Measurements from ENCODE around the gene REN.

Gene REN

DNA sequence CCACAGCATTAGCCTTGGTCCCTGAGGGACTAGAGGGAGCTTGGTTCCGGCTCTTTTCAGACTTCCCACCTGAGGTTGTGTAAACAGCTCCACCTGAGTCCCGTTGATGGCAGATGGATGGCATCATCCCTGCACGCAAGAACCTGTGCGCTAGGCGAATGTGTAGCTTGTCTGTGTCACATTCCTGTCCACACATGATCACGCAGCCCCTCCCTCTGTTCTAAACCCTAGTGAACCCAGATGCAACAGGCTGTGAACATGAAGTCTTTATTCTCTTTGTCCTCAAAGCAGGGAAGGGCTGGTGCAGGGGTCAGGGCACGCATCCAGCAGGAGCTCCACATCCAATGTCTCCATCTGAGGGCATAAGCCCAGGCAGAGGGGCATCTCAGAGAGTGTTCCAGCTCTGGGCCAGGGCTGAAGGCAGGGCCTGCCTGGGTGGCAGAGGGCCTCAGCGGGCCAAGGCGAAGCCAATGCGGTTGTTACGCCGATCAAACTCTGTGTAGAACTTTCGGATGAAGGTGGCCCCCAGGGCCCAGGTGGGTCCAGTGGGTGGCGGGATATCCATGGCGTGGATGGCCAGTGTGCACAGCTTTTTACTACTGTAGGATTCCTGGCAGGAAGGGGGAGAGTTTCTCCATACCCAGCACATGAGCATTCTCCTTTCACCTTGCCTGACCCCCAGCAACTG, 11.4 kb downstream of the REN start:
- in situ Hi-C loops (cut with HindIII; ENCODE audit: low sequenced_read_pairs): loop anchor here (5.0 kb wide), 1 partner anchor 208 kb away; no protein-coding TSS in a partner anchor

DNA sequence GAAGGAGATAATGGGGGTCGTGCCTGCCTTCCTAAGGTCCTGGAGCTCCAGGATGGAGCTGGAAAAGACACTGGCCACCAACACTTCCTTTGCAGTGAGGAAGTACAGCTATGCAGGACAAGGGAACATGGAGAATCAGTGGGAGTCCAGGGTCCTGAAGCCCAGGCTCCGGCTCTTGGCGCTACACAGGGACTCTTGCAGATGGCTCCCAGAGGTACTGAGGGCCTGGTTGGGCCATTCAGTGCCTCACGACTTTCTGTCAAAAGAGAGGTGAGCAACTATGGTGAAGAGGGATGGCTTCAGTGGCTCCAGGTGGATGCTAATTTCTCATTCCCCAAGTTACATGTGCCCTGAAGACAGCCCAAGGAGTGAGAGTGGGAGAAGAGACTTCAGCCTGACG, 12.5 kb downstream of the REN start:
- in situ Hi-C loops (cut with HindIII; ENCODE audit: low sequenced_read_pairs): no loop called here

DNA sequence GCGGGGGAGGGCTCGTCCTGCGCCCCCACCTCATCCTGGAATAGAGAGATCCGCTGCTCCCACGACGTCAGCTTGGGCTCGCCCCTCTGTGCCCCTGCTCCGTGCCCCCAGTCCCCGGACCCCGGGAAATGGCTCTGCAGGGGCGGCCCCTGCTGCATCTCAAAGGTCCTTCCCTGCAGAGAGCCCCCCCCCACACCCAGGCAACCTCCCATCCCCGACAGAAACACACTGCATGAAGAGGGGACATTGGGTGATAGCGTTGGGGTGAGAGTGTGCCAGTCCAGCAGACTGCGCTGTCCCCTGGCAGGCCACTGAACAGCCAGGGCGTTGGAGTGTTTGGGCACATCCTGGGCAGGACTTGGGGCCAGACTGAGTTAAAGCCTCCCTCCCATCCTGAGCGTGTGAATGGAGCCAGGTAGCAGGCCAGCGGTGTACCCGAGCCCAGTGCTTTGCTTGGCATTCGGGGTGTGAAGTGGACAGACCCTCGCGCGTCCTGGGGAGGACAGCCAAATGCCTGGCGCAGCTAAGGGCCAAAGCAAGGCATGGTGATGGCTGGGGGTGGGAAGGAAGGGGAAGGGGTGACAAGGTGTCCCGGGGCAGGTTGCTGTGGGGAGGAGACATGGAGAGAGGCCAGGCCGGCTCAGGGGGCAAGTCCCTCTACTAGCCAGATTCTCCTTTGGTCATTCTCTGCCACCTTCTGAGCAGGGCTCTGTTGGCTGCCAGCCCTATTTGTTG, 13.7 kb downstream of the REN start:
- in situ Hi-C loops (cut with HindIII; ENCODE audit: low sequenced_read_pairs): no loop called here

DNA sequence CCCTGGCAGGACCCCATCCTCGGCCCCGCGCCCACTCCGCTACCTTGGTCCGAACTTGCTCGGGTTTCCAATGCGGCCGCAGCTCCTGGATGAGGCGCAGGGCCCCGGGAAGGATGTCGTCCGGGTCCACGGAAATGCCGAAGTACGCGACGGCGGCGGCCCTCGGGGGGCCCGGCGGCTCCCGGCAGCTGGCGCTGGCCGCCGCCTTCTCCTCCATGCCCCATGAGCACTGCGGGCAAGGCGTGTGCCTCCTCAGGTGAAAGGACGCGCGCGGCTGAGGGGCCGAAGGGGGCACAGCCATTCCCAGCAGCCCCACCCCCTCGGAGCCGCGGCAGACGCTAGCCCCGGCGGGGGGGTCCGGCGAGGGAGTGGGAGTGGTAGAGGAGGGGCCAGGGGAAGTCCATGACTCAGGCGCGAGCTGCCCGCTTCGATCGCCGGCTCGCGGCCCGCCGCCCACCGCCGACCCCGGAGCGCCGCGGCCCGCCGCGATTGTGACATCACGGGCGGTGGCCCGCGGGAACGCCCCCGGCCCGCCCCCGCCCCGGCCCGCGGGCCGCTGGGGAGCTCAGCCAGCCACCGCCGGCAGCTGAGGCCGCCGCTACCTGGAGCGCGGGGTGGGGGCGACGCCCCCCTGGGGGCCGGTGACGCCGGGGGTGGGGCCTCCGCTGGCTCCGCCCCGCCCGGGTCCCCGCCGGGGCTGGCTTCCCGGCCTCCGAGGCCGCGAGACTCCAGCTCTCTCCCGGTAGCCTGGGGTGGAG, 14.4 kb downstream of the REN start, which contains the start of gene ETNK2:
Gene ETNK2, minus strand, starts transcription at position 493 of the 758 bp plus-strand sequence. Its CDS starts 192 bp downstream, at position 301.
- in situ Hi-C loops (cut with HindIII; ENCODE audit: low sequenced_read_pairs): no loop called here

DNA sequence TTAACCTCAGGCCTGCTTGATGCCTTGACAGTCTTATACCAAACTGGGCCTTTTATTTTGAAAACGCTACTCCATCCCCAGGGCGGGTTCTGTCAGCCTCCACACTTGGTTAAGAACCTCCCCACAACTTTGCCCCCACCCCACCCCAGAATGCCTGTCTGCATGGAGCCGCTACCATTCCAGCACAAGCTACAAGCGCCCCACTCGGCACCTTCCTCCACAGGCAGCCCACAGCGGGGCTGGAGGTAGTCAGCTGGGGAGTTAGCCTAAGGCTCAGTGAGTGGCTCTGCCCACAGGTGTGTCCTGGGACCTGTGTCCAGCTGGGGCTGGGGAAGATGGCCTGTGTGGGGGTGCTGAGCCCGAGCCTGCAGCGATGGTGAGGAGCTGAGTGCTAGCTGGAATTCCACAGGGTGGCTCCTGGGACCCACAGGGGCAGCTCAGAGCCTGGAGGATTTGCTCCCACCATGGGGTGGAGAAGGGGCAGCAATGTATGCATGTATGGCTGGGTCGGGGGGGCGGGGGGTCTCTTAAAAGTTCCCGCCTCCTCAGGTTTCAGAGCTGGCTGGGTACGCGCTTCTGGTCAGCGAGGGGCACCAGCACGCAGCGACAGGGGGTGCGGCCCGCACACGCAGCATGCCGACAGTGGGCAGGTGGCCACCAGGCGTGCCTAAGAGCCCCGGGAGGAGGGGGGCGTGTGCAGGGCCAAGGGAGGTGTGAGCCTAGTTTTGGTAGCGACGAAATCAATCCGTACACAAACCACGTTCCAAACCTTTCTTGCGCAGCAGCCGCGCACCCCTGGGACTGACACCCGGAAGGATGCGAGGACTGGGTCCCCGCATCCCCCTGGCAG, 15.2 kb downstream of the REN start:
- in situ Hi-C loops (cut with HindIII; ENCODE audit: low sequenced_read_pairs): no loop called here

DNA sequence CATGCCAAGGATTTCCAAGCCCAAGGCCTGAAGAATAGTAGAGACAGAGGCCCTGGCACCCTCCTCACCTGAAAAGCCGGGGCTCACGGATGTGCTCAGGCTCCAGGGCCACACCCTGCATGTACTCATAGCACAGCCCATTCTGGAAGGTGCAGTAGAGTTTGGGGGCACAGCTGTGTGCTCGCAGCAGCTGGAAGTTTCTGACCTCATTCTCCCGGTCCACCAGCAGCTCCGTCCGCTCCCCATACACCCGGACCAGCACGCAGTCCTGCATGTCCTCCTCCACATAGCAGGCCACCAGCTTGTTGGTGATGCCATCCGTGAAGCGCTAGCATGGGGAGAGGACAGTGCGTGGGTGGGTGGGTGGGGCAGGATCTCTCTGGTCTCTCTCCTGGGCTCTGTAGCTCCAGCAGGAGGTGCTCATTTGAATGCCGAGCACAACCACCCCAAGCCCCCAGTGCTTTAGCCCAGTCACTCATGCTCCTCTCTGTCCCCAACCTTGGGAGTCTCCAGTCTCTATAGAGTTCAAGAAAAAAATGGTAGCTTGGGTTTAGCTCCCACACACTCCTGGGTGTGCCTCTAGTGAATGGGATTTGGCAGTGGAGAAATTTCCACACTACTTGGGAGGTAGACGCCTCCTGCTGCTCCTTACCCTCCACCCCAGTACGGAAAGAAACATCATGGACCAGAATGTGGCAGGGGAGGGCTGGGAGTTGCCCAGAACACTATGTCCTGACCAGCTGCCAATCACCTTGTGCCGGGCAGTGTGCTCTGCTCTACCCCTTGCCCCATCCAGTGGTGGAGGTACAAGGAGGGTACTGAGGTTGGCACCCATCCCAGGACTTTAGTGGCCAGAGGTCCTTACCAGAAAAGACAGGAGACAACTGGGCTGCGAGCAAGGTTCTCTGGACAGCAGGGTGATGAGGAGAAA, 16.2 kb downstream of the REN start:
- in situ Hi-C loops (cut with HindIII; ENCODE audit: low sequenced_read_pairs): no loop called here

DNA sequence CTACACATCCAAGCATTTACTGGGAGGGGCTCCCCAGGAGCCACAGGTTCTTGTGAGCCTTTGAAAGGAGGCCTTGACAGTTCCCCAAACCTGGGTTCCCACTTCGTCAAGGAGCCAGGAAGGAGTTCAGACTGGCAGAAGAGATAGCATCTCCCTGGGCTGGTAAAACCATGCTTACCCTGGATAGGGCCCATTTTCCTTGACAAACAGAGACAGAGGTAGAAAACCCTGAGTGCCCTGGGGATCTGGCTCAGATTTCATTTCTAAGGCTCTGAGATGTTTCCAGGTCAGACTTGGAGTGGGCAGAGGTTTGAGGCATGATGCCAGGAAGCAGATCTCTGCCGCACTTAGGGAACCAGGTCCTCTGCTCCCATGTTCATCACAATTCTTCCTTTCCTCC, 17.0 kb downstream of the REN start:
- in situ Hi-C loops (cut with HindIII; ENCODE audit: low sequenced_read_pairs): no loop called here

DNA sequence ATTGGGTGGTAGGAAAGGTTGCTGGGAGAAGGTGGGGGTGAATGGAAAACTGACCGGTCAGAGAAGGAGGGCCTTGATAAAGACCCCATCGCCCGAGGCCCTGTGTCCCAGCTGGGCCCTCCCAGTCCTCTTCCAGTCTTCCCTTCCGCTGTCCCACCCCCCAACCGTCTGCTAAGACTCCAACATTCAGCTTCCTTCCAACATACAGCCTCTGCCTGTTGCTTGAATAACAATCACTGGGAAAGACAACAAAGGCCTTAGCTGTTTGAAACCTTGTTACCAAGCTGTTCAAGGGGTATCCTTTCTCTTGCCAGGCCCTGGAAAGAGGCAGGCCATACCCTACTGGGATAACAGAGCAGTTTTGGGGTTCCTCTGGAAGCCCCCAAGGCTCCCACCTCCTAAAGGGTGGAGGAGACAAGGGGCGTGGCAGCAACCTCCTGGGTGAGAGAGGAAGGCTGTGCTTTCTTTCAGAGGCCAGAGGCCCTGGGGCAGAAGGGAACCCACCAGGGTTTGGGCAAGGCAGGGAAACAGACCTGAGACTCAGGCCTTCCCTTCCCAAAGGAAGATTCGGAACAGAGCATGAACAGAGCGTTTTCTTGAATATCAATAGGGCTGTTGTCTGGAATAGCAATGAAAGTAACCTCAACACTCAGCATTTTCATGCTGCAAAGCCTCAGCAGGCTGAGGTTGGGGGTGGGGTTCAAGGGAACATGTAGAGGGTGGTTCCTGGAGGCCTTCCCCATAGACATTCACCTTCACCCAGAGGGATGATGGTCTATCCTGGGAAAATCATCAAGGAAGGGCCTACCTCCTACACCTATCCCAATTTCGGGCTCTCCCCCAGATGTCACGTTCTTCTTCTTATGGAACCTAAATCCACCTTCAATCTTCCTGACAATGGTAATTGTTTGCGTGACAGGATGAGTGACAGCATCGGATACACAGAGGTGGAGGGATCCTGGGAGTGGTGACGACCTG, 18.4 kb downstream of the REN start:
- in situ Hi-C loops (cut with HindIII; ENCODE audit: low sequenced_read_pairs): no loop called here

DNA sequence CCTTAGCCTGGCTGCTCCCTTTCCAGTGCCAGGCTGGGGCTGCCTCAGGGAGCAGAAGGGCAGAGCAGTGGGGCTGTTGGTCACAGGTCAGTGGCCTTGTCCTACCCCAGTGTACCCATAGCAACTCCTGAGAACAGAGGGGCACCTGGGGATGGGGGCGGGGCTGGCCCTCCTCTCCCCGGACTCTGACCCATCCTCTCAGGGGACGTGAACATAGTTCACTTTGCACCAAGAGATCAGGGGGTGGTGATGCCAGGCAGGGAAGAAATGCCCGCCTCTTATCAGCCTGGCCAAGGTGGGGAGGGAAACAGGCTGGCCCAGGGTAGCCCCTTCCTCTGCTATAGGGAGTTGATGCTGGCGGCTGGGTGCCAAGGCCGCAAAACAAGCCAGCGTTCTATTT, 19.2 kb downstream of the REN start:
- in situ Hi-C loops (cut with HindIII; ENCODE audit: low sequenced_read_pairs): no loop called here

DNA sequence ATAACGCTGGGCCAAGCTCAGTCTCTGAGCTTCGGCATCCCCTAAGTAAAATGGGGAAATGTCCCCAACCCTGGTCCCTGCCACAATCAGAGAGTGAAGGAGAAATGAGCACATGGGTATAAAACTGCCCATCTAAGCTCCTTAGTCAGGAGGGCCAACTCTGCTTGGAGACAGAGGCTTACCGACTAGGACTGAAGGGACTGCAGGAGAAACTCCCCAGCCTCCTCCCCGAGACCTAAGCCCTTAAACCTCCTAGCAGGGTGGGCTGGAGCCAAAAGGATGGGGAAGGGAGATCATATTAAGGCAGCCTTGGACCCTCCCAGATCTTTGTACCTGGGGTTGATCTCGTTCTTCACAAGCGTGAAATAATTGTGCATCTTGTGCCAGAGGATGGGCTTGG, 19.8 kb downstream of the REN start:
- in situ Hi-C loops (cut with HindIII; ENCODE audit: low sequenced_read_pairs): no loop called here

DNA sequence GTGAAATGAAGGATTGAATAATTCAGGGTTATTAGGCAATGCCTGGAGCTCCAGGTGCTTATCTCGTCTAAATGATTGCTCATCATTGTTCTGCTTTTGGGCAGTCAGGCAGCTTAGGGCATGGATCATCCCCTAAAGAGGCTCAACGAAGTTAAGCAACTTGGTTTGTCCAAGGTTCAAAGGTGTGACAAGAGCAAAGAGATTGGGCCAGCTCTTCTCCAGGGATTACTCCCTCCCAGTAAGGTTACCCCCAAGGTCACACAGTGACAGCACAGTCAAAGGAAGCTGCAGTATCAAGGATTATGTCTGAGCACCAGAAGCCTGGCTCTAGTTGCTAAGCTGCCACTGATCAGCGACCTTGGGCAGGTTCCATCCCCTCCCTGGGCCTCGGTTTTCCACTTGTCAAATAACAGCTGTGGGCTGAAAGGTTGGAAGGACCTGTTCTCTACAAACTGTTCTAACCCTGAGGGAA, 21.1 kb downstream of the REN start:
- in situ Hi-C loops (cut with HindIII; ENCODE audit: low sequenced_read_pairs): no loop called here

DNA sequence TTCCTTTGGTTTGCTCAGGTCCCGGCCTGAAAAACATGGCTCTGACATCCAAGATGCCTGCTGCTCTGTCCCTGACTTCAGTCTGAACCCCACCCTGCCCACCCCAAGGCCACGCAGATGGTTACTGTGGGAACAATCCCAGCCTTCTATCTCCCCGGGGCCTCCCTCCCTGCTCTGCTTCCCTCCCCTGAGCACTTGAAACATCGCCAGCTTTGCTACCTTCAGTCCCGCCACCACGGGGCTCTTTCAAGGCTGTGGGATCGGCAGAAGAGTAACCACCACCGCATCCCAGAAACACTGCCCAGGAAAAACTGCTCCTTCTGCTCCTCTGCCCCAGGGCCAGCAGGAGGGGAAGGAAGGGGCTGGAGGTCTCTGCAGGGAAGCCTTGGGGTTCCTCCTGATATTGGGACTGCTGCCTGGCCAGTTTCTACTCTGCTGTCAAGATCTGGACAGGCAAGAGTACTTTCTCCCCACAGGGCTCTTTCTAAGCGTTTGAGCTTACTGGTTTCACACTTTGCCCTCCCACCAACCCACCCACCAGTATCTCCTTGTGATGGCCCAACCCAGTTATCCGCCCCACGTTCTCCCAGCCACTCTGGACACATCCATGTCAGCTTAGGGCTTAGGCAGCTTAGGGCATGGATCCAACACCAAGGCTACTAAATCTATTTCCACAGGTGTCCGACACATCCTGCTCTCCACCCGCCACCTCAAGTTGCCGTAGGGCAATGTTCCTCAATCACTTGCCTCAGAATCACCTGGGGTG, 22.7 kb downstream of the REN start:
- in situ Hi-C loops (cut with HindIII; ENCODE audit: low sequenced_read_pairs): no loop called here

DNA sequence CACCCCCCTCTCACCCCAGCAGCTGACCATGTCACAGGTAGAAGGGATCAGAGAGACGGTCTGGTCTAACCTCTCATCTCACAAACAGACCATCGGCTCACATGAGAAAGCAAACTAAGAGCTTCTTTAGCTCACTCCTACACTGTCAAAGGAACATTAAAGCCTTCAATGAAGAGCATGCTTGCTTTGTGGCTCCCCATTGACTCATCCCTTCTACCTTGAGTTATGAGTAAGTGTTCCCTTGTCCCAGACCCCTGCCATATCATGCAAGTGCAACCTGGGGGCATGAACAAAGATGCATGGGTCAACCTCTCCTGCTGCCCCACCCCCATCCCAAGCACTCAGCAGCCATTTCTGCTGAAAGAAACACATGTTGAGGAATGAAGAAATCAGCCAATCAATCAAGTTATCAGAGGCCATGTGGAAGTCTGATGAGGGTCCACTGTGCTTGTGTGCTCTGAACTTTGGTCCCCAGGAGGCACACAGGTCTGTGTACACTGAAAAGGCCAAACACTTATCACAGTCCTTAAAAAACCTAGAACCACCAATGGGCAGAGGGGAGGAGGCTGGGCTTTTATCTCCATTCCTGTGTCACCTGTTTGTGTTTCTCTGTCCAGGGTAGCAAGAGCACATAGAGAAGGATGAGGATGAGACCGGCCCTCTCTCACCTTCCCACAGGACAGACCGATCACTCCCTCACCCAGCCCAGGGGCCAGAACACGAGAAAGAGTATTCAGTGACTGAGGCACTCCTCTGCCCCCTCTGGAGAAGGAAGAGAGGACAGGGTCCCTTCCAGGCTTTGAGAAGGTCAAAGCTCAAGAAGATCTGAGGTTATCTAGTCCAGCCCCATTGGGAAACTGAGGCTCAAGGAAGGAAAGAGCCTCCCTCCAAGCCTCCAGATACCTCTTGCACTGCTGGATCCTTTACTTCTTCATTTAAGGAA, 23.8 kb downstream of the REN start:
- in situ Hi-C loops (cut with HindIII; ENCODE audit: low sequenced_read_pairs): no loop called here

DNA sequence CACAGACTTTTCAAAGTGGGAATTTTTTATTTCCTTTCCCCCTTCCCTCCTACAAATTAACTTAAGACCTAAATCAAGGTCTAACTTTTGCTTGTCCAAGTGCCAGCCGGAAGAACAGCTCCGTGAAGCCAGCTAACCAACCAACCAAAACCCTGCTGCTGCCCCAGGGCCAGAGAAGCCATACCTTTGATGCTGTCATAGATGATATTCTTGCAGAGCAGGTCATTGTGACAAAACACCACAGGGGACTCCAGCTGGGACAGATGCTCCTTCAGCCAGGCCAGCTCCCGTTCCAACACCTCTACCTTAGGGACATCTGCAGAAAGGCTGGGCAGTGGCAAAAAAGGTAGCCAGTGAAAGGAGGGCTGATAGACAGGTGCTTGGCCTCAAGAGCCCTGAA, 25.0 kb downstream of the REN start:
- in situ Hi-C loops (cut with HindIII; ENCODE audit: low sequenced_read_pairs): no loop called here

DNA sequence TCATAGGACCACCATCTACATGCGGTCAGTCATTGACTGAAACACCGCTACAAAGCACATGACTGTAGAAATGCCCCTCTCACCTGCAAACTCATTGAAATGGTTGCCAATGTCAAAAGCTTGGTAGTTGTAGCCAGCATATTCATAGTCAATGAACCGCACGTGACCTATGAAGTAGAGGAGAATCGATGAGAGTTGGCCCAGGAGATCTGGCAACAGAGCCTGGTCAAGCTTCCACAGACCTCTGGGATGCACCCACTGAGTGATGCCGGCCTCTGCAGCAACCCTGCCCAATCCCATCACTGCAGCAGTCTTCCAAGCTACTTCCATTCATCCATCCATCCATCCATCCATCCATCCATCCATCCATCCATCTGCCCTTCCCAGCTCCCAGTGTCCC, 26.2 kb downstream of the REN start:
- in situ Hi-C loops (cut with HindIII; ENCODE audit: low sequenced_read_pairs): no loop called here

DNA sequence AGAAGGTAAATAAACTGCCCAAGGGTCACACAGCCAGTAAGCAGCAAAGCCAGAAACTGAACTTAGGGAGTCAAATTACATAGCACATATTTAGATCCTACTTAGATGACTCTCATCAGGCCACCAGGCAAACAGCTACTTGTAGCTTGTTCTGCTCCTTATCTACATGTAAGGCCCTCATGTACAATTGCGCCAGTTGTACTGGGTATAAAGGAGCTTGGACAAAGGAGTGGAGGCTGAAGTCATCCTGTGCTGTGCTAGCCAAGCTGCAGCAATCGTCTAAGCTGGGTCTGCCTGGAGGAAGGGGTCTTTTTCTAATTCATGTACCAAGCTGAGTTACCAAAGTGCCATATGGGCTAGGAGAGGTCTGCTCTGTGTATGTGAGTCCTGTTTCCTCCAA, 27.0 kb downstream of the REN start:
- in situ Hi-C loops (cut with HindIII; ENCODE audit: low sequenced_read_pairs): no loop called here

DNA sequence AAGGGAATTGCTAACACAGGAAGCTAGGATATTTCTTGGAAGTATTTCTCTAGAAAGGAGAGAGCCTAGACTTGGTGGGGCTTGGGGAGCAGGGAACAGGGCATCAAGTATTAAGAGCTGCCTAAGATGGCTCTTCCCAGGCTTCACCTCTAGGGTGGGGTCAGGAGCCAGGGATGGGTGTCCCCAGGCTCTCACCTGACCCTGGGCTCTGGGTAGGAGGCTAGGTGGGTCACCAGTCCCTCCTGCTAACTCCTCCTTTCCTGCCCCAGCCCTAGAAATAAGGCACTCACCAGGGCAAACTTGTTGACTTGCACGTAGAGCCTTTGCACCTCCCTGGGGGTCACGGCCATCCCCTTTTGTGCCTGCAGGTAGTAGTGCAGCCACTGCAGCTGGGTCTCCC, 29.3 kb downstream of the REN start:
- in situ Hi-C loops (cut with HindIII; ENCODE audit: low sequenced_read_pairs): no loop called here
